NCI-H524 treated with DMSO at 0.1 percent for 48 hours (cell line): Measurements from ENCODE around the gene TSSK2.

Experiments
- DNase-seq: peaks from one replicate; lab custom pipeline; 2025; lab: John Stamatoyannopoulos, UW

The TSSK2 gene

DNA sequence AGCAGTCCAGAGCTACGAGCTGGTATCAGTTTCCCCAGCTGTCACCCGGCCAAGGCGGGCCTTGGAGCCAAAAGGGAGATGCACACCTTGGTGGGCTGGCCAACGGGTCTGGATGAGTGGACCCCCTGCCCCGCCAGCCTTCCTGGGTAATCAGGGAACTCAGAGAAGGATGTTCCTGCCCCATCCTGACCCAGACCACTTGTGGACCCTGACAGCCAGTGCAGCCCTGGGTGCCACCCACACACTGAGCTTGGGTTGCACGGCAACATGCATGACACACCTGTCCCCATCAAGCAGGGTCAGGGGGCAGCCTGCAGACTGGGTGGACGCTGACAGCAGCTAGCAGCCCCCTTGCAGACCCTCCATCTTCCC is 38.8 kb downstream of the TSSK2 start:
- no peak for DNase-seq

DNA sequence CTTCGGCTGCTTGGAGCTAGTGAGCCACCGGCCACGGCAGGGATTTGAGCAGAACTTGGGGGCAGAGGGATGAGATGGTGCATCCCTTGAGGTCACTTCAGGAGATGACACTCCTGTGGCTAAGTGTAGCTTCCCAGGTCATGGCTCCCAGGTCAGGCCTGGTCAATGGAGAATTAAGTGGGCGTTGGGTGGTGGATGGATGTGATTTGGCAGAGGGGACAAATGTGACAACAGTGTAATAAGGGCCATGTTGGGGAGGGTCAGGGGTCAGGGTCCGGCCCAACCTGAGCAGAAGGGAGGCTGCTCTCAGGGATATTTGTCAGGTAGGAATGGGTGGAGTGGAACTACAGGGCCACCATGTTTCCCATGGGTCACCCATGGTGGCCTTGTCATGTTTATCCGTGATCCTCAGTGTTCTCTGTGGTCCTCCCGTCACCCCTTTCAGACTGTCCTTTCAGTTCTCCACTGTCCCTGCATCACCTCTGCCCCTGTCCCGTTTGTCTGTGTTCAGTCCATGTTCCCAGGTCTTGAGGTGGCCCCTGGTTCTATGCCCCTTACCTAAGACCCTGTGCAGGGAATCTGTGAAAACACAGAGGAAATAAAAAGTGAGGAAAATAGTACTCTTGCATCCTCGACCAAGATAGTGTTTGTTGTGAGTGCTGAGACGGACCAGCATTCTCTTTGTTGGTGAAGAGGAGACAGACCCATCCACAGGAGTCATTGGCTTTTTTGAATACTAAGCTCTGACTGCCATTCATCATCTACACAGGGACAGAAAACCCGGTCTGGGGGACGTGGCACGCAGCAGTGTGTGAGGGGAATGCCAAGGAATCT is 41.3 kb downstream of the TSSK2 start:
- no peak for DNase-seq

DNA sequence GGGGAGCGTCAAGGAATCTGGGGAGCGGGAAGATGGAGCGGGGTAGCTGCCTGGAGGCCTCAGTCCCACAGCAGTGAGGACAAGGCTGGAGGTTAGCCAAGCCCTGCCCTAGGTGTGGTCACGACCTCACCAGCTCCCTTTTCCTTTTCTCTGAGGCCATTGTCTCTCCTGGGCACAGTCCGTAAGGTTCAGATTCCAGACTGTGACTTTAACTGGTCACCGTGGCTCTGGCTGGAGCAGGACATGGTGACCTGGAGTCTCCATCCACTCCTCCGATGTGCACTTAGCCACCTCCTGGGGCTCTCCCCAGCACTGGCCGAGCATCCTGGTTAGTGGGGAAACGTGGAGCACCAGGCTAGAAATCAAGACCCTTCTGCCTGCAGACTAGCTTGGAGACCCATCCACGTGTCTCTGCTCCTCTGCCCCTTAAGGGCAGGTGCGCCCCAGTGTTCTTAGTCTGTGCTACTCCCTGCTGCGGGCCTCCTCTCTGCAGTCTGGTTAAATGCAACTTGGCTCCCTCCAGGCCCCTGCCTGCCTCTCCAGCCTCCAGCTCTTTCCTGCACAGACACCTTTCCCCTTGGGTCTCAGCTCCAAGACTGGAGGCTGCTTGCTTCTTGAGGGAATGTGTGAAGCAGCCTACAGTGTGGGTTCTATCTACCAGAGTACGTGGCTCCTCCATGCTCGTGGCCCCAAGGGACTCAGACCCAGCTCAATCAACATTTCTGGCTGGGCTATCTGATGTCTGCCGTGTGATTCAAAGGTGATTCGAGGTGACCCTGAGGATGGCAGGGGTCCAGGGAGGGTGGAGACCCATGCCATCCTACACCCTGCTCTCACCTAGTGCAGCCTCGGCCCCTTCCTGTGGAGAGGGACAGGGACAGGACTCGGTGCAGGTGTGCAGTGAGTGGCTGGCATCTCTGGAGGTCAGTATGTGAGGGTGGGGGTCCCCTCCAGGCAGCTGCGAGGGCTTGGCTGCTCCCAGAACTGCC is 42.2 kb downstream of the TSSK2 start:
- DNase-seq: no peak

DNA sequence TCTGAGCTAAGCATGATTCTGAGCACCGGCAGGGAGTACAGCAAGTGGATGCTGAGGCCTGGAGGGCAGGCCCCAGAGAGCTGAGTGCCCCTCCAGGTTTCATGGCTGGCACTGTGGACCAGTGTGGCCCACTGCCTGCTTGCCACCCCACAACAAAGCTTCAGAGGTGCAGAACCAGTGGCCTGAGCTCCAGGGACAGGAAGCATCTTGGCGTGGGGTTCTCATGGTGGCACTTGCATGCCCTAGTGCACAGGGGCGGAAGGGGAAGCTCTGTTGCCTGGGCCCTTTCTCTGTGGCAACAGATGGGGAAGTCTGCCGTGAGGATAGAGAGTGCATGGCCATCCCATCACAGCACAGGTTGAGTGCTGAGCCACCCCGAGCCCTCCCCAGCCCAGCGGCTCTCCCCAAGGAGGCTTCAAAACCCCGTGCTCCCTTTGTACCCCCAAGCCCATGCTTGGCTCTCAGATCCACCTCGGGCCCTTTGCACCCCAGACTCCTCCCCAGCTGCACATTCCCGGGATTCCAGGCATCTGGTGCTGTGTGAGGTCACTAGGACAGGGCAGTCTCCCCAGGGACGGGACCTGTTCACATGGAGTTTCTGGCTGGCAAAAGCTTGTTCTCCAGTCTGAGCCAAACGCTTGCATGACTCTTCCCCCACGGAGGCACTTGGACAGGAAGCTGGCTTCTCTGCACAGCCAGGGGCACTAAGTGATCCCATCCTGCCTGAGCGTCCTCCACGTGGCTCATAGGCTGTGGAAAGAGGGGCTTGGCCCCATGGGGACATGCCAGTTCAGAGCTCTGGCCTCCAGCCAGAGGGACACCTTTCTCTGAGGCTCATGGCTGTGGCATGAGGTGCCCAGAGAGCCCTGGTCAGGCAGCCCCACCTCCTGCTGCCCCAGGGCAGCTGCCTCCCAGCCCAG is 43.3 kb downstream of the TSSK2 start:
- DNase-seq: no peak

DNA sequence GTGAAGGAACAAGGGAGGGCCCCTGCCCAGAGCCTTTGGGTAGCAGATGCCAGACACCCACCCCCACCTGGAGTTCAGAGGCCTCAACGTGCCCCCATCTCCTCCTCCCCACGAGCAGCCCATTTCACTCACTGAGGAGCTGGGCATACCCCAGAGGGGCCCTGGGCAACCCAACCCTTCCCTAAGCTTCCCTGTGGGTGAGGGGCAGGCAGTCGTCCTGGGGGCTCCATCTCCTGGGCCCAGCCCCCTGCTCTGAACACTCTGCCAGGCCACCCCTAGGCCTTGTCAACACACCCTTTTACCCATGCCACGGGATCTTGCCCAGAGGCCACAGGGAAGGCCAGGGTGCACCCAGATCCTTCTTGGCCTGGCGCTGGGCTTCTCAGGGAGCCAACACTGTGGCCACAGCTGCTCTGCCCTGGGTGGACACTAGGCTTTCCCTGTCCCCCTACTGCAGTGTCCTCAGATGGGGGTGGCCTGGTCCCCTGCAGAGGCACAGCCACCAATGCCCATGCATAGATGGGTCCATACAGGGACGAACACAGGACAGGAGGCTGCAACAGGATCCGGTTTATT is 44.0 kb downstream of the TSSK2 start:
- no peak for DNase-seq

DNA sequence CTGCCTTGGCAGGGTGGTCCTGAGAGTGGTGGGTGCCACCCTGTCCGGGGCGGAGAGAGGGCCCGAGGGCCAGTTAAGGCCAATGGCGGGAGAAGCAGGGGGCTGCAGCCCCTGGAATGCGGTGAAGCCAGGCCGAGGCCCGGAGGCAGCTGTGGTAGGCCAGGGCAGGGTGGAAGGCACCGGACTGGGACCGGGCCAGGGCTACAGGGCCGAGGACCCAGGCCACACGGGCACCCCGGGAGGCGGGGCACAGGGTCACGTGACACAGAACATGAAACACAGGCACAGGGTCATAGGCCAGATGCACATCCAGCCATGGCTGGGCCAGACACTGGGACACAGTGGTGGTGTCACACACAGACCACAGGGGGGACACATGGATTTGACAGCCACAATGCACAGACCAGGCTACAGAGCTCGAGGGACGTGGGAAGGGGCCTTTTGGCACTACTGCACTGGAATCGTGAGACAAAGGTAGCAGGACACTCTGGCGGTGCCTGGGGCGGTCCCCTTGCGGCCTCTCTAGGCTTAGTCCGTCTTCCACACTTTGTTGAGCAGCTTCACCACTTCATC is 44.6 kb downstream of the TSSK2 start:
- DNase-seq: no peak

DNA sequence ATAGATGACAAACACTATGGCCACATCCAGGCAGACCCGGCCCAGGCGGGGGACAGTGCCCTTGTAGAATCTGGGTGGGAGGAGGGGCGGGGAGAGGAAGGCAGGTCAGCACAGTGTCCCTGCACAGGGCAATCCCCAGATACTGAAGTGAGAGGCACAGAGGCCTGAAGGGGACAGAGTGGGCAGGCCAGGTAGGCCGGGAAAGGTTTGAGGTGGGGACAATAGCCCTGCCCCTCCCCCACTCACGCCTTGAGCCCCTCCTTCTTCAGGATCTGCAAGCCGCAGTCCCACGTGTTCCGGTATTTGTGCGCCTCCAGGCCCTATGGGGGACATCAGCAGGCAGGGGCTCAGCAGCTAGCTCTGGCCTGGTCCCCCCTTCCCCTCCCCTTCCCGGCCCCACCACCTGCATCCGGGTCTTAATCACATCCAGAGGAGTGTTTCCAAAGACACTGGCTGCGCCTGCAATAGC is 45.1 kb downstream of the TSSK2 start:
- no peak for DNase-seq

DNA sequence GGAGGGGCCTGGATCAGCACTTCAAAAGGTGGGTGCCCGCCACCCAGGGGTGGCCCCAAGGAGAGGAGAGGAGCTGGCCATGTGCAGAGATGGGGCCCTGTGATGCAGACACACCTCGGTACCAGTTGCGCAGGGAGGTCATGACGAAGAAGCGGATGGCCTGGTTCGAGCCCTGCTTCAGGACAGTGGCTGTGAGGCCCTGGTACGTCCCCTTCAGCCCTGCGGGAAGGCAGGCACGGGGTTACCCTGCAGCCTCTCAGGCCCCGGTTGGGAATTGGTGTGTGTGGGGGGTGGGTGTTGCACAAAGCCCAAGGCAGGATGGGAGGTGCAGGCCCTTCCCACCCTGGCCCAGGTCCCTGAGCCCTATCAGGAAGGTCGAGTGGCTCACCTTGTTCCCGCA is 45.6 kb downstream of the TSSK2 start:
- no peak for DNase-seq

DNA sequence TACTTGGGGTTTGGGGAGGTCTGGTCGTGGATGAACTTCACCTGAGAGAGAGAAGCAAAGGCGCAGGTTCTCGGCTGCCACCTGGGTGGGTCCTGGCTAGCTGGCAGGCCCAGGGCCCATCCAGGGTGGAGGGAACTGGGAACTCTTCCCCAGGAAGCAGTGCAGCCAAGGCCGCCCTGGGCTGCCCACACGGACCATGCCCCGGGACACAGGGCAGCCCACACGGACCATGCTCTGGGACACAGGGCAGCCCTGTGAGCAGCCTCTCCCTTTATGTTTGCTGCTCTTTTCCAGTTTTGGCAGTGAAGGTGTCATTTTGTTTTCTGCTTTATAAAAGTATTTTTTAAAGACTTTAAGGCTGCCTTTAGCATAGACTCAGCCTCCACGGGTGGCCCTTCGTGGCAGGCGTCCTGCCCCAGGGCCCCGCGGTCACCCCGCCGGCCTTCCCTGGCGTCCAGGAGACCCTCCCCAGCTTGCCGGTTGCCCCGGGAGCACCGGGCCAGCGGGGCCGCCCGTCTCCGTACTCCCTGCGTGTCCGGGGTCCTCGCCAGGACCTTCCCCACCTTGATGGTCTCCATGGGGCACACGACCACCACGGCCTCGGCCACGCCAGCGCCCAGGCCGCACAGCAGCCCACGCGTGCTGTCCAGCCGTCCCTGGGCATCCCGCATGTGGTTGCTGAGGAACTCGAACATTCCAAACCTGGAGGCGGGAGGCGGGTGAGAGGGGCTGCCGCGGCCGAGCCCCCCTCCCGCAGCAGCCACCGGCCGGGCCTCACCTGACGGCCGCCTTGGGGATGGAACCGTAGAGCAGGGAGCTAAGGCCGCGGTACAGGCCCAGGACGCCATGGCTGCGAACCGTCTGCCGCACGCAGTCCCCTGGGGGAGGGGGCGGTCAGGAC is 46.3 kb downstream of the TSSK2 start:
- no peak for DNase-seq

DNA sequence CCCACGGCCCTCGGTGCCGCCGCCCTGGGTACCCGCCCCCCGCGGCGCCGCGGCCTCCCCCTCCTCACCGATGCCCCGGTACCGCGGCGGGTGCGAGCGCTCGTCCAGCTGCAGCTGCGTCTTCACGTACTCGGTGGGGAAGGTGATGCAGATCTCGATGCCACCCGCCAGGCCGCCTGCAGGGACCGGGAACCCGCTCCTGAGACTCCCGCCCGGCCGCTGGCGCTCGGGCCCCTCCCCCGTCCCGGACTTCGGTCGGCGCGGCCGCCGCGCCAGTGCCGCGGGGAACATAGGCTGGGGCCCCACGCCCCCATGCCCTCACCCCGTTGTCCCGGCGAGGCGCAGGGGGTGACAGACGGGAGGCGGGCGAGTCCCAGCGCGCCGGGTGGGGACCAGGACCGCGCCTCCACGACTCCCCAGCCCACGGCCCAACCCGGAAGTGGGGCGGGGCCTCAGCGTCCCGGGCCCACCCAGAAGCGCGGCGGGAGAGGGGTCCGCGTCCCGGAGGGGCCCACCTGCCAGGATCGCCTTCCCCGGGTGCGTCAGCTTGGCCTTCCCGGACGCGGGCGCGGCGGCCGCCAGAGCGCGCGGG is 47.1 kb downstream of the TSSK2 start:
- no peak for DNase-seq

DNA sequence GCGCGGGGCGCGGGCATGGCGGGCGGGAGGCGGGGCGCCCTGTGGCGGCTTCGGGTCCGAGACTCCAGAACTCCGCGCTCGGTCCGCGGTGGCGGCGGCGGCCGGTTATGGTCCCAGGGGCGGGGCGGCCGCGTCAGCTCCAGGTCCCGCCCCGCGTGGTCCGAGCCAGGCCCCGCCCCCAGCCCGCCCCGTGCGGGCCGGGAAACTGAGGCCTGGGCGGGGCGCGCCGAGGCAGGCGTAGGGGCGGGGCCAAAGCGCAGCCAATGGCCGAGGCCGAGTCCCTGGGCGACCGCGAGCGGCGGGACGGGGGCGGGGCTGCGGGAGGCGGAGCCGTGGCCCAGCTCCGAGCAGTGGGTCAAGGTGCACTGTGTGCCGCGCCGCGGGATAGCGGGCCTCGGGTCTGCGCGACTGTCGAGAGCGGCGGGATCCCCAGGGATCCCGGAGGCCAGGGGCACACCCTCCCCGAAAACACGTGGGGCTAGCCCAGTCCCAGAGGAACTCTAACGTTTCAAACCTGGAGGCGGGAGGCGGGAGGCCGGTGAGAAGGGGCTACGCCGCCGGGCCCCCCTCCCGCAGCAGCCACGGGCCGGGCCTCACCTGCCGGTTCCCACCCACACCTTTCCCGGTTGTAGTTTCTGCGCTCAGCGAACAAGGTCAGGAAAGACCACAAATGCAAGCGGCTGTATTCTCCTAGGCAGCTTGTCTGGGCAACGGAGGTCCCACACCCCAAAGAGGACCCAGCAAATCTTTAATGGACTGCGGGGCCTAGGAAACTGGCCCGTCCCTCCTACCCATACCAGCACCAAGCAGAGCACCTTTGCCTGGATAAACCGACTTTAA is 47.8 kb downstream of the TSSK2 start, which contains the start of gene SLC25A1:
SLC25A1 (minus strand) TSS at position 80 of the 840 bp plus-strand sequence; CDS start at position 17, 63 bp downstream.
- DNase-seq: peak; percentile 9

DNA sequence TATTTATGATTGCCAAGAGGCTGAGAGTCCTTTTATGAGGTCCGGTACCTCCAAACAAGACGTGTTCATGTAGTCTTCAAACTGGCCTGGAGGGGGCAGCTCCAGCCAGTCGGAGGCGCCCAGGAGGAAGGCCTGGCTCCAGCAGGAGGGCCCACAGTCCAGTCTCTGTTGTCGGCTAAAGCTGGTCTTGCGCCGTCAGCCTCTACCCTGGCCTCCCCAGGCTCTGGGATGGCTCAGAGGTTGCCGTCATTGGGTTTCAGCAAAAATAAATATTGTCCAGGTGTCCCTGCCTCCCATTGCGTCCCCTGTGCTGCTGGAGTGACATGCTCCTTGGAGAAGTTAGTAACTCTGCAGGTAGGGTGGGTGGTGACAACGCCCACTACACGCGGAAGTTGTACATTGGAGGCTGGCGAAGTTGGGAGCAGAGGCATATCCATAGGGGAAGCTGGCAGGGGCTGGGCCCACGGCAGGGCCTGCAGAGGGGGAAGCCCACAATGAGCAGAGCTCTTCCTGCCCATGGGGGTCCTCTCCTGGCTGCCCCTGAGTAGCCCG is 48.5 kb downstream of the TSSK2 start:
- peak; percentile 26 for DNase-seq

DNA sequence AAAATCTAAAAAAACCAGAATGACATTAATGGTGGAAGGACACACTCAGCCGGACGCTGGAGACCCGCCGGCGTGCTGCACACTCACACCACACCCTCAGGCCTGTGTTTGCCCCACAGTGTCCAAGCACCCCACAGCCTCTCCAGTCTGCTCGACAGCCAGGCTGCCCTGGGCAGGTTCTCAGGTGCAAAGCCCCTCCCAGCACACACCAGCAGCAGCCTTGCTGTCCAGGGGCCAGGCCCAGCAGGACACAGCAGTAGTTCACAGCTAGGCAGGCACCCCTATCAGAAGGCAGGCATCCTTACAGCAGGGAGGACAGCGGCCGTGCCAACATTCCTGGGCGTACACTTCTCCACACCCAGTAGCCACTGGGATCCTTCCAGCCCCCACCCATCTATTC is 49.1 kb downstream of the TSSK2 start:
- no peak for DNase-seq

DNA sequence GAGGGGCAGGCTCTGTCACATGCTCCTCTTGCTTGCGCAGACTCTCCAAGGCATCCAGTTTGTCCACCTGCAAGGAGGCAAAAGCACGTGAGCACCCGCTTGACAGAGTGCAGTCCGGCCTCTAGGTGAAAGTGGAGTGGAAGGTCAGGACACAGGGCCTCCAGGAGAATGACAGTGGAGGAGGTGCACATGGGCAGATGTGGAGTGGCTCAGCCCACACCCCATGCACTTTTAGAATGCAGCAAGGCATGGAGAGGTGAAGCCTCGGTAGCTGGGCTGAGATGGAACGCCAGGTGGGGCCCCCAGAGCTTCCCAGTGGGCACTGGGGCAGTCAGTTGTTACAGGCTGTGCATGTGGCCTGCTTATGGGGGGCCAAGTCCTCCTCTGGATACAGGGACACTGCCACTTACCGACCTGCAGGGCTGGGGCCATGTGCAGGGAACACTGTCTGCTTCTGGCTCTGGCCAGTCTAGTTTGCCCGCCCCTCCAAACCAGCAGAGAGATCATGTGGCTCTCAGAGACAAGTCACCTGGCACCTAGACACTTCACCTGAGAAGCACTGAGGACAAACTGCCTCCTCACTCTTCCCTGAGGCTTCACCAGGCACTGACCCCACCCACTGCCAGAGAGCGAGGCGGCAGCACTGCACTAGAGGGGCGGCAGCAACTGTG is 49.8 kb downstream of the TSSK2 start:
- no peak for DNase-seq

DNA sequence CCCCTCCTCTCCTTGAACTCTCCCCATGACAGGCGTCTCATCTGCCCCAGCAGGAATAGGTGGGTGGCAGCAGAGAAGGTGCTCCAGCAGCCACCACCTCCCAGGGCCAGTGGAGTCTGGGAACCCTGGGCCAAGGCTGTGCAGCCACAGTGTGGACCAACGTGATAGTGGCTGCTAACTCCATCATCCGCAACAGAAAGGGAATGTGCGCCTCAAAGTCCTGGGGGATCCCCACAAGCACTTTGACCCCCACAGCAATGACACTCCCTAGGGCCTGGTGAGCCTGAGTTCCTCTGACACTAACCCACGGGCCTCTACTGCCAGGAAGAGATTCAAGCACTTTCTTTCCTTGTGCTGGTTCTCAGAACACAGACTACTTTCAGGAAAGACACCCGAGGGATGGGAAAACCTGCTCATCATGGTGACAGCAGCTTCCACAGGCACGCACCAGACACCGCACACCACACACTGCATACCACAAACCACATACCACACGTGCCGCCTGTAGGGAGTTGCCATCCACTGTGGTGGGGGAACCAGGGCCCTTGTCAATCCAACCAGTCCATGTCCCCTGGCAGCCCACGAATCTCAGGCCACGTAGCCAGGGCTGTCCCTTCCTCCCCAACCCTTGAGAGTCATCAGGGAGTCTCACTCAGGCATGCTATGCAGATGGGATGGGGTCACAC is 50.8 kb downstream of the TSSK2 start:
- no peak for DNase-seq
